Activated naive CD8-positive, alpha-beta T cell treated with anti-CD3 and anti-CD28 coated beads, Interleukin-2, amount 50 U/mL, for 24 hours (primary cell): Measurements from ENCODE around the gene TDRD1.

Source experiments
- ATAC-seq: fragments of 150-1000 bp; cut with Tn5 transposase; one replicate; pipeline ENCODE4 v1.10.0; 2021
- DNase-seq: peaks from one replicate; pipeline ENCODE4 v3.0.0; 2021
- H3K27ac Mint-ChIP-seq: one replicate; pipeline ENCODE4 v1.8.0; 2021; ENCODE audit warnings: mild to moderate bottlenecking, mixed read lengths
- H3K27me3 Mint-ChIP-seq: one replicate; pipeline ENCODE4 v1.8.0; 2021; ENCODE audit warnings: mixed read lengths
- H3K36me3 Mint-ChIP-seq: one replicate; pipeline ENCODE4 v1.8.0; 2021; ENCODE audit warnings: low read depth, mixed read lengths
- H3K4me1 Mint-ChIP-seq: one replicate; pipeline ENCODE4 v1.8.0; 2021; ENCODE audit warnings: mixed read lengths
- H3K4me3 Mint-ChIP-seq: one replicate; pipeline ENCODE4 v1.8.0; 2021; ENCODE audit warnings: mild to moderate bottlenecking, moderate library complexity, mixed read lengths
- H3K9me3 Mint-ChIP-seq: one replicate; pipeline ENCODE4 v1.8.0; 2021; ENCODE audit warnings: mixed read lengths

Gene TDRD1

DNA sequence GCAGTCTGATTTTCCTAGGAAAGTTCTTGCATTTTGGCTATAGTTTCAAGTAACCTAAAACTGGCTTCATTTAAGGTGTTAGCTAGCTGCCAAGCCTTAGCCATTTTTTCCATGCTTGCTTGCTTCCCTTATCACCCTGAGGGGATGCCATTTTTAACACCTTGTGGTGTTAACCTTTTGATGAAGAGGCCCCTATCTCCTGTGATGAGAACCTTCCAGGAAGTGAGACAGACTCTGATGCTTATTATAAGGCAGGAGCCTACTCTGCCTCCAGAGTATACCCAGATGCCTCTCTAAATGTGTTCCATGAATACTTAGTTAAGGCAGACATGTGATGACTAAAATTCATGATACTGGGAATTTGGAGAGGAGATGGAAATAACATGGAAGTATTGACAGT lies 55.0 kb downstream of the TDRD1 start:
- ATAC-seq (peak; percentile 98), DNase-seq (no peak)
- peak overlapping the region; percentile 77 for H3K27ac Mint-ChIP-seq
- peaks cover 36% of the 10 kb centered on the region for H3K4me1 Mint-ChIP-seq
- H3K27me3 Mint-ChIP-seq = peaks cover 37% of the 10 kb centered on the region
- no peaks in the 10 kb centered on the region for H3K9me3 Mint-ChIP-seq
- no peaks in the 10 kb centered on the region for H3K36me3 Mint-ChIP-seq
- no peak overlapping the region for H3K4me3 Mint-ChIP-seq

GRCh38 chr10:114239117-114239993 lies 60.2 kb downstream of the TDRD1 start, which contains the start of gene VWA2:
VWA2 (plus strand) TSS chr10:114239254; CDS start chr10:114248714, 9,460 bp downstream.
- Mint-ChIP-seq H3K4me1 (peaks cover 23% of the 10 kb centered on the region), H3K27ac (no peak within 1 kb of the TSS), H3K4me3 (peak within 1 kb of the TSS; percentile 54), H3K9me3 (no peaks in the 10 kb centered on the region), H3K36me3 (no peaks in the 10 kb centered on the region), H3K27me3 (peaks cover 64% of the 10 kb centered on the region)
- DNase-seq (peak; percentile 60), ATAC-seq (peak; percentile 69)

- H3K36me3 Mint-ChIP-seq = no peaks in the 10 kb centered on the region
- ATAC-seq = no peak
- no peaks in the 10 kb centered on the region for H3K9me3 Mint-ChIP-seq
- peaks cover 16% of the 10 kb centered on the region for H3K4me1 Mint-ChIP-seq
- H3K27ac Mint-ChIP-seq = no peak overlapping the region
- no peak overlapping the region for H3K4me3 Mint-ChIP-seq
- no peak for DNase-seq
- H3K27me3 Mint-ChIP-seq = peaks cover 64% of the 10 kb centered on the region
Measured at GRCh38 chr10:114239994-114240345, 60.8 kb downstream of the TDRD1 start.

GRCh38 chr10:114242235-114242634 lies 63.1 kb downstream of the TDRD1 start:
- Mint-ChIP-seq H3K4me1 (peaks cover 13% of the 10 kb centered on the region), H3K27me3 (peaks cover 62% of the 10 kb centered on the region), H3K4me3 (no peak overlapping the region), H3K36me3 (no peaks in the 10 kb centered on the region), H3K9me3 (no peaks in the 10 kb centered on the region), H3K27ac (no peak overlapping the region)
- ATAC-seq (no peak), DNase-seq (no peak)

DNA sequence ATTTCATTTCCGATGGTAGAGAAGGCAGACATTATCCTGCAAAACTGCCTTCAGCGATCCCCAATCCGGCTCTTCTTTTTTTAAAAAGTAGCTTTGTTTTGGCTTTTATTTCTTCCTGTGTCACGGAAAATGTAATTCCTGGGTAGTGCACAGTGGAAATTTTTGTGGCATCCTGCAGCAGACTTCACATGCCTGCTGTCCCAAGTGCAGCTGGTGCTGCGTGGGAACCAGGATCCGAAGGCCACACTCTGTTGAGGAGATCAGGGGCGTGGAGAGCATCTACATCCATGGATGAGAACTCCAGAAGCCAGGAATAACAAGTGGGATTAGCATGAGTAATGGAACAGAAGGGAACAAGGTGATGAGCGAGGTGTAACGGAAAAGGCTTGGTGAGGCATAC lies 64.5 kb downstream of the TDRD1 start:
- peaks cover 47% of the 10 kb centered on the region for H3K27me3 Mint-ChIP-seq
- H3K36me3 Mint-ChIP-seq = no peaks in the 10 kb centered on the region
- ATAC-seq (no peak), DNase-seq (no peak)
- H3K27ac Mint-ChIP-seq = no peak overlapping the region
- H3K4me1 Mint-ChIP-seq = peaks cover 6% of the 10 kb centered on the region
- H3K9me3 Mint-ChIP-seq = no peaks in the 10 kb centered on the region
- H3K4me3 Mint-ChIP-seq = no peak overlapping the region

DNA sequence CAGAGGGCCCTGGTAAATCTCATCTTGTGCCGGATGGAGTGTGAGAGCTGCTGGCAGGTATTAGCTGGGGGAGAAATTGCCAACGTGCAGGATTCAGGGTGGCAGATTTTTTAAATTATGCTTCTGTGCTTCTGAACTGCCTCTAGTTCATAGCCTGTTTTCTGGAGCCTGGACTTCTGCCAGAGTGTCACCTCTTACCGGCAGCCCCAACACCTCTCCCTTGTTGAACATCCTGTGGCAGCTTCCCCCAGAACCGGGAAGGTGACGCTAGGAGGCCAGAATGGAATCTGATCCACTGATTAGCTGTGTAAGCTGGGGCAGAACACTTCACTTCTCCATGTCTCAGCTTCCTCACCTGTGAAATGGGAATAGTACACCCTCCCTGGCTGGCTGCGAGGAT lies 65.0 kb downstream of the TDRD1 start:
- Mint-ChIP-seq H3K27ac (no peak overlapping the region), H3K36me3 (no peaks in the 10 kb centered on the region), H3K27me3 (peaks cover 43% of the 10 kb centered on the region), H3K4me1 (peaks cover 1% of the 10 kb centered on the region), H3K4me3 (no peak overlapping the region), H3K9me3 (no peaks in the 10 kb centered on the region)
- DNase-seq (no peak), ATAC-seq (no peak)

- H3K4me3 Mint-ChIP-seq = no peak overlapping the region
- peaks cover 36% of the 10 kb centered on the region for H3K27me3 Mint-ChIP-seq
- no peaks in the 10 kb centered on the region for H3K36me3 Mint-ChIP-seq
- H3K27ac Mint-ChIP-seq = no peak overlapping the region
- no peak for DNase-seq
- no peak for ATAC-seq
- H3K4me1 Mint-ChIP-seq = no peaks in the 10 kb centered on the region
- no peaks in the 10 kb centered on the region for H3K9me3 Mint-ChIP-seq
Measured at GRCh38 chr10:114245121-114245791, 66.1 kb downstream of the TDRD1 start.

DNA sequence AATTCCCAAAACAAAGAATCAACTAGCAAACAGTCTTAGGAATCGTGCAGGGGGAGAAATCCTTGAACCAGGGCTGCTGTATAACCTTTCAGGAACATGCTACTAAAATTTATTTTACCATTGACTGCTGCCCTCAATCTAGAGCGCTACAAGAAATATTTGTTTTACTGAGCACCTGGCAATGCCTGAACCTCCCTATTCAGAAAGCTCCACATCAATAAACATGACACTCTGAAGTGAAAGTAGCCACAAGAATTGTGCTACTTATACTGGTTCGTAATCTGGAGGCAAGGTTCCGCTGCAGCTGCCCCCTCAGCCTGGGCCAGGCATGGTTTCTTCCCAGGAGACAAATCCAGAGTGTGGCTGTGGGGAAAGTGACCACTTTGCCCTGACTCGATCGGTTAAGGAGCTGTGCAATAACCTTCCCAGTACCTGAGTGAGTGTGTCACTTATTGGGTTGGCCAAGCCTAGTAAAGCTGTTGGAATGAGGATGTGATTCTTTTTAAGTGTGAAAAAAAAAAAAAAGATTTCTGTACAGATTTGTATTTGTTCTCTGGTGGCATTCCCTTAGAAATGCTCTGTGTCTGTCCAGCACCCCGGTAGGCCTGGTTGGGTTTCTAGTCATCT lies 67.6 kb downstream of the TDRD1 start:
- Mint-ChIP-seq H3K27ac (no peak overlapping the region), H3K4me1 (no peaks in the 10 kb centered on the region), H3K27me3 (peaks cover 25% of the 10 kb centered on the region), H3K36me3 (no peaks in the 10 kb centered on the region), H3K4me3 (no peak overlapping the region), H3K9me3 (no peaks in the 10 kb centered on the region)
- no peak for ATAC-seq
- DNase-seq = no peak

DNA sequence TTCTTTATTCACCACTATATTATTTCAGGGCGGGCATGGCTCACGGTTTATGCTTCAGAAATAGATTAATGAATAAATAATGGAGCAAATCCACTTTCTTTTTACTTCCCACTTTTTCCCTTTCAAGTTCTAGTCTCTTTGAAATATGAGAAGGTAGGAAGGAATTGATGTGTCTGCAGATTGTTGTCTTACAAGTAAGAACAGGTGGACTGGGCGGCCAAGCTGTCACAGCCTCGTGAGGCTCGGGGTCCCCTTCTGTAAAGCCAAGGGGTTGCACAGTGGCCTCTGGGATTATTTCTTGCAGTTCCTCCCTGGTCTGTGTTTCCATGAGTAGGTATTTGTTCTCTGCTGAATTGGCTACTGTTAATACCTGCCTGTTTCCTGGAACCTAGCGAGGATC lies 71.1 kb downstream of the TDRD1 start:
- ATAC-seq (no peak), DNase-seq (no peak)
- H3K27ac Mint-ChIP-seq = no peak overlapping the region
- H3K9me3 Mint-ChIP-seq = no peaks in the 10 kb centered on the region
- H3K36me3 Mint-ChIP-seq = no peaks in the 10 kb centered on the region
- no peaks in the 10 kb centered on the region for H3K4me1 Mint-ChIP-seq
- H3K27me3 Mint-ChIP-seq = peaks cover 2% of the 10 kb centered on the region
- H3K4me3 Mint-ChIP-seq = no peak overlapping the region

DNA sequence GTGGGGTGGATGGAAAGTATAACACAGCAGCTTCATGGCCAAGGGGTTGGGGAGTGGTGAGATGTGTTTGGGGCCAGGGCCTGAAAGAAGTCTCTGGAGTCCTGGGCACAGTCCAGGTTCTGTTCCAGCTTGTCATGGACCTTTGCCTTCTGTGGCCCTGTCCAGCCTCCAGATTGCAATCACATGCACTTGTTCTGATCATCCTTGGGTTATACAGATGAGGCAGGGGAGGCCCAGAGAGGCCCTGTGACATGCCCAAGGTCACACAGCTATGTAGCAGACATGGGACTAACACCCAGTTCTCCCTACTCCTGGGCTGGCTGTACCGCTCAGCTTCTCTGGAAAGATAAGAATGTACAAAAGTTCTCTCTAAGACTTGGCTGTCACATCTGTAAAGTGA lies 71.6 kb downstream of the TDRD1 start:
- Mint-ChIP-seq H3K27ac (no peak overlapping the region), H3K4me1 (no peaks in the 10 kb centered on the region), H3K36me3 (no peaks in the 10 kb centered on the region), H3K27me3 (no peaks in the 10 kb centered on the region), H3K9me3 (no peaks in the 10 kb centered on the region), H3K4me3 (no peak overlapping the region)
- no peak for DNase-seq
- ATAC-seq = no peak

DNA sequence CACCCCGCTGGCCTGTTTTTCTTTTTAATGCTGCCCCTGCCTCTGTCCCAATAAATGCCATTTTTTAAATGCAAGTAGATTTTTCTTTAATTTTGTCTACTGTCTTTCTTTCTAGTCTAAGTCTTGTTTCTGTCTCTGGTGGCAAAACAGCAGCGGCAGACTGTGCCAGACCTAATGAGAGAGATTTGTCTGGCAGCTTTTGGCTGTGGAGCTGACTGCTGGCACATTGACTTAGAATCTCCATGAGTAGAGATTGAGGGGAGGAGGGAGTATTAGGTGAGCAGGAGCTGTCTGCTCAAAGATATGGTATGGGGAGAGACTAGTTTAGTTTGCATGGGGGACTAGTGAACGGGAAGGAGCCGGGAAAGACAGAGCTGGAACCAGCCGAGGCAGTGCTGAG lies 72.9 kb downstream of the TDRD1 start:
- H3K36me3 Mint-ChIP-seq = no peaks in the 10 kb centered on the region

GRCh38 chr10:114252883-114253282 lies 73.7 kb downstream of the TDRD1 start:
- Mint-ChIP-seq H3K36me3 (no peaks in the 10 kb centered on the region), H3K27ac (no peak overlapping the region), H3K27me3 (no peaks in the 10 kb centered on the region), H3K4me1 (no peaks in the 10 kb centered on the region), H3K4me3 (no peak overlapping the region), H3K9me3 (no peaks in the 10 kb centered on the region)
- no peak for ATAC-seq
- DNase-seq = no peak

More for the DNA sequence above, 72.9 kb downstream of the TDRD1 start:
- Mint-ChIP-seq H3K27ac (no peak overlapping the region), H3K9me3 (no peaks in the 10 kb centered on the region), H3K4me1 (no peaks in the 10 kb centered on the region), H3K27me3 (no peaks in the 10 kb centered on the region), H3K4me3 (no peak overlapping the region)
- no peak for ATAC-seq
- DNase-seq = no peak

GRCh38 chr10:114255227-114255626 lies 76.1 kb downstream of the TDRD1 start:
- no peaks in the 10 kb centered on the region for H3K9me3 Mint-ChIP-seq
- no peaks in the 10 kb centered on the region for H3K27me3 Mint-ChIP-seq
- ATAC-seq (no peak), DNase-seq (no peak)
- no peak overlapping the region for H3K27ac Mint-ChIP-seq
- H3K4me3 Mint-ChIP-seq = no peak overlapping the region
- H3K36me3 Mint-ChIP-seq = no peaks in the 10 kb centered on the region
- peaks cover 3% of the 10 kb centered on the region for H3K4me1 Mint-ChIP-seq

- no peak overlapping the region for H3K4me3 Mint-ChIP-seq
- no peaks in the 10 kb centered on the region for H3K9me3 Mint-ChIP-seq
- H3K27me3 Mint-ChIP-seq = no peaks in the 10 kb centered on the region
- ATAC-seq (no peak), DNase-seq (no peak)
- H3K36me3 Mint-ChIP-seq = no peaks in the 10 kb centered on the region
- H3K4me1 Mint-ChIP-seq = peaks cover 6% of the 10 kb centered on the region
- no peak overlapping the region for H3K27ac Mint-ChIP-seq
Measured at GRCh38 chr10:114256008-114256765, 77.0 kb downstream of the TDRD1 start.
